Cardiac muscle cell (in vitro differentiated cells and primary cell): ENCODE data around the gene EXOC1. TPM values are rescaled to one million over a fixed set of nuclear protein-coding genes. Genes with fewer than 3 reads are reported as not detected.
"Not testable (repeated sequence)": the region's sequence is repeated elsewhere in the genome, so short reads cannot be mapped to it uniquely, and the experiment has no call there.

ENCODE experiments used
- DNase-seq, 2 donors: peaks; one replicate each; pipeline versions ENCODE4 v3.0.0 to v3.0.0-alpha.2; 2010 to 2017; ENCODE audit warnings: low read depth in 1 of 2, low spot score in 1 of 2
- H3K27ac ChIP-seq: fragments of 200-600 bp; sonication (generic); 2 replicates; pipeline ENCODE4 v1.5.1; 2016
- H3K27me3 ChIP-seq: fragments of 200-600 bp; sonication (generic); 2 replicates; pipeline ENCODE4 v1.6.0; 2016; ENCODE audit warnings: control low read depth
- H3K36me3 ChIP-seq: fragments of 200-600 bp; sonication (generic); 2 replicates; pipeline ENCODE4 v1.5.1; 2016; ENCODE audit warnings: control low read depth
- H3K4me1 ChIP-seq: fragments of 200-600 bp; sonication (generic); 2 replicates; pipeline ENCODE4 v1.8.1; 2017; ENCODE audit warnings: low read depth, mild to moderate bottlenecking, mixed run types
- H3K4me3 ChIP-seq: fragments of 200-600 bp; sonication (generic); 2 replicates; pipeline ENCODE4 v1.5.1; 2016; ENCODE audit warnings: mild to moderate bottlenecking
- H3K9me3 ChIP-seq: fragments of 200-600 bp; sonication (generic); 2 replicates; pipeline ENCODE4 v1.5.1; 2017; ENCODE audit warnings: low read depth, mild to moderate bottlenecking, control low read depth
- polyA plus RNA-seq: library from polyadenylated mRNA; unstranded; fragments of >200 nt; fragmentation: Nextera tagmentation; extraction: Ambion mirVana; gene quantifications from 2 replicates; pipeline ENCODE4 v1.2.1, GENCODE V29; 2016
- total RNA-seq: library from RNA; depleted of rRNA; stranded (reverse); fragments of >200 nt; gene quantifications from 2 replicates; pipeline ENCODE4 v1.2.3, GENCODE V29; 2016
- TF ChIP-seq, protein P1 (sequence below): IDR thresholded peaks from 2 replicates; pipeline ENCODE4 v1.5.1; 2012; ENCODE audit warnings: low read depth, mild to moderate bottlenecking, low read length

Gene EXOC1
- total and polyA plus RNA-seq, 2 experiments from 2014 or later: 17.9 to 27.6 TPM

GRCh38 chr4:55838952-55839351, 14.5 kb upstream of the EXOC1 start:
- H3K4me3 ChIP-seq: no peak overlapping the region
- H3K36me3 ChIP-seq: no peaks in the 10 kb centered on the region
- H3K9me3 ChIP-seq: no peaks in the 10 kb centered on the region
- DNase-seq: no peak
- H3K27me3 ChIP-seq: no peaks in the 10 kb centered on the region
- TF ChIP-seq, protein P1, sequence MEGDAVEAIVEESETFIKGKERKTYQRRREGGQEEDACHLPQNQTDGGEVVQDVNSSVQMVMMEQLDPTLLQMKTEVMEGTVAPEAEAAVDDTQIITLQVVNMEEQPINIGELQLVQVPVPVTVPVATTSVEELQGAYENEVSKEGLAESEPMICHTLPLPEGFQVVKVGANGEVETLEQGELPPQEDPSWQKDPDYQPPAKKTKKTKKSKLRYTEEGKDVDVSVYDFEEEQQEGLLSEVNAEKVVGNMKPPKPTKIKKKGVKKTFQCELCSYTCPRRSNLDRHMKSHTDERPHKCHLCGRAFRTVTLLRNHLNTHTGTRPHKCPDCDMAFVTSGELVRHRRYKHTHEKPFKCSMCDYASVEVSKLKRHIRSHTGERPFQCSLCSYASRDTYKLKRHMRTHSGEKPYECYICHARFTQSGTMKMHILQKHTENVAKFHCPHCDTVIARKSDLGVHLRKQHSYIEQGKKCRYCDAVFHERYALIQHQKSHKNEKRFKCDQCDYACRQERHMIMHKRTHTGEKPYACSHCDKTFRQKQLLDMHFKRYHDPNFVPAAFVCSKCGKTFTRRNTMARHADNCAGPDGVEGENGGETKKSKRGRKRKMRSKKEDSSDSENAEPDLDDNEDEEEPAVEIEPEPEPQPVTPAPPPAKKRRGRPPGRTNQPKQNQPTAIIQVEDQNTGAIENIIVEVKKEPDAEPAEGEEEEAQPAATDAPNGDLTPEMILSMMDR: no peak
- H3K4me1 ChIP-seq: no peaks in the 10 kb centered on the region
- H3K27ac ChIP-seq: no peak overlapping the region

DNA sequence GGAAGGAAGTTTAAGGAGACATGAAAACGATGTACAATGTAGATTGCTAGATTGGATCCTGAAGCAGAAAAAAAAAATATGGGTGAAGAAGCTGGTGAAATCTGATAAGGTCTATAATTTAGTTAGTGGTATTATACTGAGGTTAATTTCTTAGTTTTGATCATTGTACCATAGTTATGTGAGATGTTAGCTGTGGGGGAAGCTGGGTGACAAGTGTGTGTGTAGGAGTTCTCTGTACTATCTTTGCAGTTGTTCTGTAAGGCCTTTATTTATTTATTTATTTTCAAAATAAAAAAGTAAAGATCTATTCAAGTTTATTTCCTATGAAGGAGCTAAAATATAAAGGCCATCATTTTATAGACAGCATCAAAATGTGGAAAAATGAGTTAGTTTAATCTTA, 12.5 kb upstream of the EXOC1 start:
- no peak for DNase-seq
- Histone ChIP-seq H3K36me3 (no peaks in the 10 kb centered on the region), H3K27me3 (no peaks in the 10 kb centered on the region), H3K4me1 (no peaks in the 10 kb centered on the region), H3K4me3 (no peak overlapping the region), H3K27ac (no peak overlapping the region), H3K9me3 (no peaks in the 10 kb centered on the region)
- TF ChIP-seq, protein P1: no peak

GRCh38 chr4:55841373-55842239, 11.8 kb upstream of the EXOC1 start:
- not testable (repeated sequence) for H3K27ac ChIP-seq, DNase-seq, H3K27me3 ChIP-seq, H3K9me3 ChIP-seq, H3K36me3 ChIP-seq, H3K4me1 ChIP-seq, H3K4me3 ChIP-seq

- H3K9me3 ChIP-seq, H3K36me3 ChIP-seq, H3K27me3 ChIP-seq, H3K4me3 ChIP-seq, H3K27ac ChIP-seq, DNase-seq, H3K4me1 ChIP-seq: not testable (repeated sequence)
Observed at GRCh38 chr4:55842312-55842711, 11.1 kb upstream of the EXOC1 start.

GRCh38 chr4:55849724-55850123, 3.7 kb upstream of the EXOC1 start:
- DNase-seq: no peak
- Histone ChIP-seq H3K27ac (no peak overlapping the region), H3K4me3 (no peak overlapping the region), H3K36me3 (no peaks in the 10 kb centered on the region), H3K9me3 (no peaks in the 10 kb centered on the region), H3K27me3 (no peaks in the 10 kb centered on the region), H3K4me1 (peaks cover 4% of the 10 kb centered on the region)
- TF ChIP-seq, protein P1: no peak

- Histone ChIP-seq H3K4me1 (peaks cover 8% of the 10 kb centered on the region), H3K27ac (no peak overlapping the region), H3K9me3 (no peaks in the 10 kb centered on the region), H3K4me3 (no peak overlapping the region), H3K36me3 (no peaks in the 10 kb centered on the region), H3K27me3 (no peaks in the 10 kb centered on the region)
- TF ChIP-seq, protein P1: no peak
- DNase-seq: no peak
Observed at GRCh38 chr4:55851885-55852284, 1.6 kb upstream of the EXOC1 start.
